Uterus (tissue), 4 donors: ENCODE measurements around the gene ANKRD13C. TPM values are rescaled to one million over a fixed set of nuclear protein-coding genes. Genes with fewer than 3 reads are reported as not detected.

Experiments
- DNase-seq, 2 donors: peaks; one replicate each; pipeline ENCODE4 v3.0.0-alpha.2; 2019 to 2020
- H3K27ac ChIP-seq, 2 donors: fragments of 200-600 bp; sonication (generic); 1 replicate in 1 of 2; 2 replicates in 1 of 2; pipeline ENCODE4 v1.5.1; 2016 to 2018
- H3K27me3 ChIP-seq, 2 donors: fragments of 200-600 bp; sonication (generic); one replicate each; pipeline ENCODE4 v1.5.1; 2018 to 2019; ENCODE audit warnings: control low read depth in 1 of 2
- H3K36me3 ChIP-seq, 2 donors: fragments of 200-600 bp; sonication (generic); one replicate each; pipeline ENCODE4 v1.5.1; 2019; ENCODE audit warnings: control low read depth in 1 of 2
- H3K4me1 ChIP-seq, 2 donors: fragments of 200-600 bp; sonication (generic); one replicate each; pipeline ENCODE4 v1.5.1; 2018 to 2019; ENCODE audit warnings: control low read depth in 1 of 2
- H3K4me3 ChIP-seq, 2 donors: fragments of 200-600 bp; sonication (generic); 1 replicate in 1 of 2; 2 replicates in 1 of 2; pipeline ENCODE4 v1.5.1; 2018 to 2019; ENCODE audit warnings: mild to moderate bottlenecking in 1 of 2
- H3K9me3 ChIP-seq, 2 donors: fragments of 200-600 bp; sonication (generic); one replicate each; pipeline ENCODE4 v1.5.1; 2019; ENCODE audit warnings: control low read depth in 1 of 2
- CTCF ChIP-seq, 4 experiments: fragments of 200-600 bp in 2 of 4; fragments of 450-650 bp in 2 of 4; sonication (generic) in 2 of 4; IDR thresholded peaks; one replicate each; pipeline ENCODE4 v1.5.1; 2016 to 2019; ENCODE audit warnings: antibody characterized with exemption in 4 of 4, mild to moderate bottlenecking in 2 of 4, moderate library complexity in 1 of 4
- POLR2A ChIP-seq, 2 donors: fragments of 450-650 bp; IDR thresholded peaks; one replicate each; pipeline ENCODE4 v1.6.1; 2016; ENCODE audit warnings: antibody characterized with exemption in 2 of 2, mild to moderate bottlenecking in 1 of 2, moderate library complexity in 1 of 2
- intact Hi-C: fragments of 100-400 bp; cut with DNase I; formaldehyde crosslinking; loops from one replicate; pipeline ENCODE4 v1.15.1; 2023; ENCODE audit warnings: low total_unique reads
- total RNA-seq, 4 donors: library from RNA; depleted of rRNA in 3 of 4; stranded (reverse); fragments of >200 nt in 3 of 4; gene quantifications; one replicate each; pipeline versions ENCODE4 v1.1.0 to v1.2.4, GENCODE V29; 2014 to 2023
- donor health status: DM: yes; HTN: yes; CAD: no.

The ANKRD13C gene
- total RNA-seq, 4 donors from 2014 or later, result 28.7 to 59.5 (median 32.6) TPM

DNA sequence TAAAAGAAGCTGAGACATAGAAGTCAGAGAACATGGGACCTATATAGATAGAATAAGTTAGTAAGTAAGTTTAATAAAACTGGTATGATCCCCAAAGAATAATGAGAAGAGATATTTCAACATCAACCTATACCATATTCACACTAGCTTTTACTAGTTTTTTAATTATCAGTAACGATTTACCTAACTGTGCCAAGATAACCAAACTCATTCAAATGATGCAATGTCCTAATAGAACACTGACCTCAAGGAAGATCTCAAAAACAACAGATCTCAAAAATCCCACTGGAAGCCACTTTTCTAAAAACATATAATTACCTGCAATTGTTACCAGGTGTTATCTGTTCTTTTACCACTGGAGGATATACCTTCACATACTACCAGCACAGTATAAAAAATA lies 38.7 kb downstream of the ANKRD13C start:
- H3K4me1 ChIP-seq, result peaks cover 0 to 8% of the 10 kb centered on the region in 2 donors
- no peaks in the 10 kb centered on the region for H3K36me3 ChIP-seq
- H3K27ac ChIP-seq, result no peak overlapping the region
- no peak overlapping the region for H3K4me3 ChIP-seq
- TF ChIP-seq POLR2A (IDR thresholded peaks at IDR 0.05) (no peak), CTCF (IDR thresholded peaks at IDR 0.05) (no peak)
- no peaks in the 10 kb centered on the region for H3K9me3 ChIP-seq
- DNase-seq, result no peak
- no peaks in the 10 kb centered on the region for H3K27me3 ChIP-seq
- intact Hi-C loops, result no loop called here

- H3K4me3 ChIP-seq, result no peak overlapping the region
- H3K27me3 ChIP-seq, result no peaks in the 10 kb centered on the region
- TF ChIP-seq POLR2A (IDR thresholded peaks at IDR 0.05) (no peak), CTCF (IDR thresholded peaks at IDR 0.05) (no peak)
- intact Hi-C loops, result no loop called here
- H3K9me3 ChIP-seq, result no peaks in the 10 kb centered on the region
- H3K27ac ChIP-seq, result no peak overlapping the region
- no peak for DNase-seq
- peaks cover 0 to 8% of the 10 kb centered on the region in 2 donors for H3K4me1 ChIP-seq
- H3K36me3 ChIP-seq, result no peaks in the 10 kb centered on the region
Measured at GRCh38 chr1:70314706-70315304, 39.7 kb downstream of the ANKRD13C start.

- no peak for DNase-seq
- no peaks in the 10 kb centered on the region for H3K36me3 ChIP-seq
- no peak overlapping the region for H3K4me3 ChIP-seq
- H3K9me3 ChIP-seq, result no peaks in the 10 kb centered on the region
- intact Hi-C loops, result no loop called here
- H3K4me1 ChIP-seq, result no peaks in the 10 kb centered on the region
- H3K27ac ChIP-seq, result no peak overlapping the region
- H3K27me3 ChIP-seq, result no peaks in the 10 kb centered on the region
- no peak for TF ChIP-seq POLR2A (IDR thresholded peaks at IDR 0.05)
- TF ChIP-seq CTCF (IDR thresholded peaks at IDR 0.05), result no peak
Measured at GRCh38 chr1:70311369-70311768, 43.2 kb downstream of the ANKRD13C start.

DNA sequence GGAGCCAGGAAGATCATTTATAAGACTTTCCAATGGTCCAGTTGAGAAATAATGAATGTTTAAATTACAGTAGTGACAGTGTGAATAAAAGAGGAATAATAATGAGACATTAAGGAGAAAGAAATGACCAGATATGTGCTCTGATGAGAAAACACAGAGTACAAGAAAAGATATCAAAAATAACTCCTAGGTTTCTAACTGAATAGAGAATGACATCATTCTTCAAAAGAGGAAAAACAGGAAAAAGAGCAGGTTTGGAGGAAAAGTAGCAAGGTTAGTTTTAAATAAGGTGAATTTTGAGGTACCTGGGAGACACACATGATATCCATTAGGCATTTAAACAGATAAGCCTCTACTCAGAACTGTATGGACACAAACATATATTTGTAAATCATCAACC lies 55.0 kb downstream of the ANKRD13C start:
- peaks cover 0 to 2% of the 10 kb centered on the region in 2 donors for H3K36me3 ChIP-seq
- DNase-seq, result no peak
- no peaks in the 10 kb centered on the region for H3K4me1 ChIP-seq
- no peaks in the 10 kb centered on the region for H3K27me3 ChIP-seq
- H3K27ac ChIP-seq, result no peak overlapping the region
- no peak overlapping the region for H3K4me3 ChIP-seq
- no peak for TF ChIP-seq CTCF (IDR thresholded peaks at IDR 0.05)
- no peak for TF ChIP-seq POLR2A (IDR thresholded peaks at IDR 0.05)
- H3K9me3 ChIP-seq, result no peaks in the 10 kb centered on the region
- intact Hi-C loops, result no loop called here

DNA sequence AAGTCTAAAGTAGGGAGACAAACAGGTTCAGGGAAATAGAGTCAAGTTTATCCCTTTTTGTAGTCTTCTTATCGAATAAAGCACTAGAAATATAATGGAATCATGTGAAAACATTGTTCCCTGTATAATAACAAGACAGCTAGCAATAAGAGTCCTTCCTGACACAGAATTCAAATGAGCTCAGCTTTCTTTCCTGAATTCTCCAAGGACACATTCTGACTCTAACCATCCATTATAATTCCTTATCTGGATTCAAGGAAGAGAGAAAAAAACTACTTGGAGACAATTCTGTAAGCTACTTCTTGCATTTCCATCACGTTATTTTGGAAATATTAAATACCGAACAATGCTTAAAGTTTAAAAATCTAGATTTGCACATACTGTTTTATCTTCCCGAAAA lies 58.8 kb downstream of the ANKRD13C start:
- H3K9me3 ChIP-seq, result no peaks in the 10 kb centered on the region
- H3K27me3 ChIP-seq, result no peaks in the 10 kb centered on the region
- intact Hi-C loops, result no loop called here
- peaks cover 0 to 2% of the 10 kb centered on the region in 2 donors for H3K36me3 ChIP-seq
- no peak for DNase-seq
- no peak for TF ChIP-seq CTCF (IDR thresholded peaks at IDR 0.05)
- TF ChIP-seq POLR2A (IDR thresholded peaks at IDR 0.05), result no peak
- H3K4me1 ChIP-seq, result no peaks in the 10 kb centered on the region
- H3K27ac ChIP-seq, result no peak overlapping the region
- H3K4me3 ChIP-seq, result no peak overlapping the region
